Loucy (cell line): ENCODE measurements around the gene ARHGEF26.

Experiments used
- H2AFZ ChIP-seq: fragments of 200-600 bp; sonication (generic); 2 replicates; pipeline ENCODE4 v1.6.0; 2016; ENCODE audit warnings: antibody characterized with exemption, mild to moderate bottlenecking, low read length, moderate library complexity
- H3F3A ChIP-seq: fragments of 200-600 bp; 2 replicates; pipeline ENCODE4 v1.6.0; 2016; ENCODE audit warnings: antibody characterized with exemption, low read depth, mild to moderate bottlenecking
- H3K27me3 ChIP-seq: fragments of 200-600 bp; sonication (generic); 2 replicates; pipeline ENCODE4 v1.6.1; 2014; ENCODE audit warnings: low read length, mild to moderate bottlenecking; ENCODE audit not compliant: insufficient read depth, poor library complexity, severe bottlenecking
- H3K36me3 ChIP-seq: fragments of 200-600 bp; sonication (generic); 2 replicates; pipeline ENCODE4 v1.6.1; 2016; ENCODE audit warnings: low read length; ENCODE audit not compliant: insufficient read depth
- H3K4me1 ChIP-seq: fragments of 200-600 bp; sonication (generic); 2 replicates; pipeline ENCODE4 v1.5.1; 2014; ENCODE audit warnings: low read length, mild to moderate bottlenecking; ENCODE audit not compliant: insufficient read depth, poor library complexity, severe bottlenecking
- H3K4me2 ChIP-seq: fragments of 200-600 bp; sonication (generic); 2 replicates; pipeline ENCODE4 v1.6.0; 2014; ENCODE audit warnings: antibody characterized with exemption, low read length, low read depth, mild to moderate bottlenecking; ENCODE audit not compliant: poor library complexity, severe bottlenecking
- H3K4me3 ChIP-seq: fragments of 200-600 bp; sonication (generic); 2 replicates; pipeline ENCODE4 v1.5.1; 2014; ENCODE audit warnings: low read length, mild to moderate bottlenecking, mixed read lengths; ENCODE audit not compliant: poor library complexity, severe bottlenecking
- H3K79me2 ChIP-seq: fragments of 200-600 bp; sonication (generic); 2 replicates; pipeline ENCODE4 v1.6.1; 2014; ENCODE audit warnings: low read length; ENCODE audit not compliant: insufficient read depth
- H3K9ac ChIP-seq: fragments of 200-600 bp; sonication (generic); 2 replicates; pipeline ENCODE4 v1.6.0; 2014; ENCODE audit warnings: mild to moderate bottlenecking, low read depth, low read length, moderate library complexity; ENCODE audit not compliant: poor library complexity, severe bottlenecking
- H3K9me2 ChIP-seq: fragments of 200-600 bp; sonication (generic); replicated peaks from 2 replicates; pipeline ENCODE4 v1.6.1; 2016; ENCODE audit warnings: low read depth, low read length, mixed read lengths
- H3K9me3 ChIP-seq: fragments of 200-600 bp; sonication (generic); 2 replicates; pipeline ENCODE4 v1.6.1; 2014; ENCODE audit warnings: mild to moderate bottlenecking, antibody characterized with exemption, low read length, low read depth; ENCODE audit not compliant: insufficient read depth
- H4K20me1 ChIP-seq: fragments of 200-600 bp; sonication (generic); 2 replicates; pipeline ENCODE4 v1.6.0; 2014; ENCODE audit warnings: antibody characterized with exemption, low read length, mild to moderate bottlenecking; ENCODE audit not compliant: insufficient read depth, poor library complexity, severe bottlenecking
- CTCF ChIP-seq: fragments of 200-600 bp; sonication (generic); conservative IDR thresholded peaks from 2 replicates; pipeline ENCODE4 v1.5.1; 2014; ENCODE audit warnings: mild to moderate bottlenecking, antibody characterized with exemption, low read length
- EZH2phosphoT487 ChIP-seq: fragments of 200-600 bp; IDR thresholded peaks from 2 replicates; pipeline ENCODE4 v1.6.1; 2018; ENCODE audit warnings: antibody characterized with exemption, mild to moderate bottlenecking, moderate library complexity, borderline replicate concordance

ARHGEF26 gene

DNA sequence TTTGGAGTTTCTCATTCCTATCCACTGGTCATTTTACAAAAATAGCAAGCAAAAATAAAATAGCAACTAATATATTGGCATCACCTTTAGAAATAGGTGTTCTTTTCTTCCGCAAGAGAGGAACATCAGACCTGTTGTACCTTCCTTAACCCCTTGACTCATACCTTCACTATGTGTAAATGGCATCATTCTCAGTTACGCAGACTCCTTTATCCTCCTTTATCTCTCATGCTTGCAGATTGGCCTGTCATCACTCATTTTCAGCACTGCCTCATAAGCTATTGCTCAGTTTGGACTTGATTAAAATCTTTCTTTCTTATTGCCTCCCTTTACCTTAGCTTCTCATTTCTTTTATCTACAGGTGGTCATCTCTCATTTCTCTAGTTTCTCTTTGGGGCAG is 21.4 kb downstream of the ARHGEF26 start:
- no peaks in the 10 kb centered on the region for H3K9me3 ChIP-seq
- no peaks in the 10 kb centered on the region for H3K79me2 ChIP-seq
- H4K20me1 ChIP-seq, result no peaks in the 10 kb centered on the region
- H3K9ac ChIP-seq, result no peak overlapping the region
- no peak overlapping the region for H3K4me3 ChIP-seq
- H3K4me2 ChIP-seq, result no peak overlapping the region
- no peaks in the 10 kb centered on the region for H3K9me2 ChIP-seq
- no peak overlapping the region for H2AFZ ChIP-seq
- no peak for TF ChIP-seq CTCF
- TF ChIP-seq EZH2phosphoT487, result no peak
- H3F3A ChIP-seq, result no peaks in the 10 kb centered on the region
- no peaks in the 10 kb centered on the region for H3K4me1 ChIP-seq
- no peaks in the 10 kb centered on the region for H3K27me3 ChIP-seq
- H3K36me3 ChIP-seq, result no peaks in the 10 kb centered on the region

GRCh38 chr3:154143873-154144272 is 22.7 kb downstream of the ARHGEF26 start:
- no peaks in the 10 kb centered on the region for H3K36me3 ChIP-seq
- no peaks in the 10 kb centered on the region for H3K9me2 ChIP-seq
- H3K27me3 ChIP-seq, result no peaks in the 10 kb centered on the region
- no peak overlapping the region for H3K4me3 ChIP-seq
- TF ChIP-seq CTCF (no peak), EZH2phosphoT487 (no peak)
- no peaks in the 10 kb centered on the region for H3K9me3 ChIP-seq
- H3F3A ChIP-seq, result no peaks in the 10 kb centered on the region
- H3K4me1 ChIP-seq, result no peaks in the 10 kb centered on the region
- no peaks in the 10 kb centered on the region for H3K79me2 ChIP-seq
- no peak overlapping the region for H3K4me2 ChIP-seq
- no peak overlapping the region for H2AFZ ChIP-seq
- H4K20me1 ChIP-seq, result no peaks in the 10 kb centered on the region
- H3K9ac ChIP-seq, result no peak overlapping the region

DNA sequence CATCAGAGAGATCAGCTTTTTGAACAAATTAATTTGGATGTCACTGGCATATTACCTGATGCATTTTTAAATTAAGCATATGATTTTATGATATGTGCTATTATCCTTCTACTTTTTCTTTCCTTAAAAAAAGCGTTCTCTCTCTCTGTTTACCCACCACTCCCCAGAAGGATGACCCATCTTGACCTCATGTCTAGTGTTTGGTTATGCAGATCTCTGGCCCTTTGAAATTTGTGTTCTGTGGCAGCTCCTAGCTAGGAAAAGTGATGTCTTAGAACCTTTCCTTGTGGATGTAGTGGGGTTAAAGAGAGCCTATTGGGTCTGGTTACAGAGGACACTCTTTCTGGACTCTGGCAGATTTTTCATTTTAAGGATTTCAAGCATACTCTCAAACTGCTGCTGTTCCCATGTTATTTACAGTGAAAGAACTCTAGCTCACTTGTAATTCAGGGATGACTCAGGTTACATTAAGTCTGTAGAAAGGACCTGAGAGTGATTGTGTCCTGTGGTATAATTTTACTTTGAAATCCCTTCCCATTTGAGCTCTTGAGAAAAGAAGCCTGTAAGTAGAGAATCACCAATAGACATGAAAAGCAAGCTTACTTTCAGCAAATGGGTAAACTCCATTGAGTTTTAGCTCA is 23.8 kb downstream of the ARHGEF26 start:
- Histone ChIP-seq H4K20me1 (no peaks in the 10 kb centered on the region), H3K9ac (no peak overlapping the region), H3K9me3 (no peaks in the 10 kb centered on the region), H3K79me2 (no peaks in the 10 kb centered on the region), H3K36me3 (no peaks in the 10 kb centered on the region), H3K4me2 (no peak overlapping the region), H3K4me3 (no peak overlapping the region), H3F3A (no peaks in the 10 kb centered on the region), H3K27me3 (no peaks in the 10 kb centered on the region), H3K4me1 (no peaks in the 10 kb centered on the region), H3K9me2 (no peaks in the 10 kb centered on the region), H2AFZ (no peak overlapping the region)
- TF ChIP-seq CTCF (no peak), EZH2phosphoT487 (no peak)
